HG02970 (cell line): ENCODE data around the gene ERBB2.
"Not testable (repeated sequence)": the region's sequence is repeated elsewhere in the genome, so short reads cannot be mapped to it uniquely, and the experiment has no call there.

Source experiments
- ATAC-seq: cut with Tn5 transposase; IDR thresholded peaks from one replicate; pipeline ENCODE4 v1.9.1; 2021; ENCODE audit warnings: mild to moderate bottlenecking, moderate library complexity, moderate number of reproducible peaks; ENCODE audit not compliant: unreplicated experiment, low FRiP score

Gene ERBB2

DNA sequence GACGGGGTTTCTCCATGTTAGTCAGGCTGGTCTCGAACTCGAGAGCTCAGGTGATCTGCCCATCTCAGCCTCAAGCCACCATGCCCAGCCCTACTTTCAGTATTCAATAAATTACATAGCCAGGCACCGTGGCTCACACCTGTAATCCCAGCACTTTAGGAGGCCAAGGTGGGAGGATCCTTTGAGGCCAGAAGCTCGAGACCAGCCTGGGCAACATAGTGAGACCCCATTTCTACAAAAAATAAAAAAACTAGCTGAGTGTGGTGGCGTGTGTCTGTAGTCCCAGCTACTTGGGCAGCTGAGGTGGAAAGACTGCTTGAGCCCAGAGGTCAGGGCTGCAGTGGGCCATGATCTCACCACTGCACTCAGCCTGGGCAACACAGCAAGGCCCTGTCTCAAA, 22.2 kb downstream of the ERBB2 start:
- no peak for ATAC-seq

DNA sequence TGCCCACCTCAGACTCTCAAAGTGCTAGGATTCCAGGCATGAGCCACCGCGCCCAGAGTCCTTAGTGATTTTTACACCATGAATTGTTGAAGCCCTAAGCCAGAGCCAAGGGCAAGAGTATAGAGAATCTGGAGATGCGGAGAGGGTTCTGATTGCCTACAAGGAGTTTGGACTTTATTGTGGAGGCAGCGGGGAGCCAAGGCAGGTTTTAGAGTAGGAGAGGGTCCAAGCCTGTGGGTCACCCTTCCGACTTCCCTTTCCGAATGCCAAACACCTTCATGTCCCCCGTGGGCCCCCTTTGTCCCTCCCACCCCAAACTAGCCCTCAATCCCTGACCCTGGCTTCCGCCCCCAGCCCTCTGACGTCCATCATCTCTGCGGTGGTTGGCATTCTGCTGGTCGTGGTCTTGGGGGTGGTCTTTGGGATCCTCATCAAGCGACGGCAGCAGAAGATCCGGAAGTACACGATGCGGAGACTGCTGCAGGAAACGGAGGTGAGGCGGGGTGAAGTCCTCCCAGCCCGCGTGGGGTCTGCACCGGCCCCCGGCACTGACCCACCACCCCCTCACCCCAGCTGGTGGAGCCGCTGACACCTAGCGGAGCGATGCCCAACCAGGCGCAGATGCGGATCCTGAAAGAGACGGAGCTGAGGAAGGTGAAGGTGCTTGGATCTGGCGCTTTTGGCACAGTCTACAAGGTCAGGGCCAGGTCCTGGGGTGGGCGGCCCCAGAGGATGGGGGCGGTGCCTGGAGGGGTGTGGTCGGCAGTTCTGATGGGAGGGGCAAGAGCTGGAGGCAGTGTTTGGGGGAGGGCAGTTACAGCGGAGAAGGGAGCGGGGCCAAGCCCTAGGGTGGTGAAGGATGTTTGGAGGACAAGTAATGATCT, 23.3 kb downstream of the ERBB2 start:
- no peak for ATAC-seq

DNA sequence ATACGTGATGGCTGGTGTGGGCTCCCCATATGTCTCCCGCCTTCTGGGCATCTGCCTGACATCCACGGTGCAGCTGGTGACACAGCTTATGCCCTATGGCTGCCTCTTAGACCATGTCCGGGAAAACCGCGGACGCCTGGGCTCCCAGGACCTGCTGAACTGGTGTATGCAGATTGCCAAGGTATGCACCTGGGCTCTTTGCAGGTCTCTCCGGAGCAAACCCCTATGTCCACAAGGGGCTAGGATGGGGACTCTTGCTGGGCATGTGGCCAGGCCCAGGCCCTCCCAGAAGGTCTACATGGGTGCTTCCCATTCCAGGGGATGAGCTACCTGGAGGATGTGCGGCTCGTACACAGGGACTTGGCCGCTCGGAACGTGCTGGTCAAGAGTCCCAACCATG, 24.9 kb downstream of the ERBB2 start:
- no peak for ATAC-seq

DNA sequence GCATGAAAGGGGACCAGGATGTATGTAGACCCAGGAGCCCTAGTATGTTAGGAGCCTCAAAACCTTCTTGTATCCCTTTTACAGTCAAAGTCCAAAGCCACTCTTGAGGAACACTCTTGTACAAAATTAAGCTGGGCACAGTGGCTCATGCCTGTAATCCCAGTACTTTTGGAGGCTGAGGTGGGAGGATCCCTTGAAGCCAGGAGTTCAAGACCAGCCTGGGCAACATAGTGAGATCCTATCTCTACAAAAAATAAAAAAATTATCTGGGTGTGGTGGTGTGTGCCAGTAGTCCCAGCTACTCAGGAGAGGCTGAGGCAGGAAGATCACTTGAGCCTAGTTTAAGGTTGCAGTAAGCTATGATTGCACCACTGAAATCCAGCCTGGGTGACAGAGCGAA, 26.1 kb downstream of the ERBB2 start:
- ATAC-seq: not testable (repeated sequence)

DNA sequence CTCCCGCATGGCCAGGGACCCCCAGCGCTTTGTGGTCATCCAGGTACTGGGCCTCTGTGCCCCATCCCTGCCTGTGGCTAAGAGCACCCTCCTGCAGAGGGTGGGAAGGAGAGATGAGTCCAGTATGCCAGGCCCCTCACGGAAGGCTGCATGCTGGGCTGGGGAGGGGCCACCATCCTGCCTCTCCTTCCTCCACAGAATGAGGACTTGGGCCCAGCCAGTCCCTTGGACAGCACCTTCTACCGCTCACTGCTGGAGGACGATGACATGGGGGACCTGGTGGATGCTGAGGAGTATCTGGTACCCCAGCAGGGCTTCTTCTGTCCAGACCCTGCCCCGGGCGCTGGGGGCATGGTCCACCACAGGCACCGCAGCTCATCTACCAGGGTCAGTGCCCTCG, 26.8 kb downstream of the ERBB2 start:
- no peak for ATAC-seq

DNA sequence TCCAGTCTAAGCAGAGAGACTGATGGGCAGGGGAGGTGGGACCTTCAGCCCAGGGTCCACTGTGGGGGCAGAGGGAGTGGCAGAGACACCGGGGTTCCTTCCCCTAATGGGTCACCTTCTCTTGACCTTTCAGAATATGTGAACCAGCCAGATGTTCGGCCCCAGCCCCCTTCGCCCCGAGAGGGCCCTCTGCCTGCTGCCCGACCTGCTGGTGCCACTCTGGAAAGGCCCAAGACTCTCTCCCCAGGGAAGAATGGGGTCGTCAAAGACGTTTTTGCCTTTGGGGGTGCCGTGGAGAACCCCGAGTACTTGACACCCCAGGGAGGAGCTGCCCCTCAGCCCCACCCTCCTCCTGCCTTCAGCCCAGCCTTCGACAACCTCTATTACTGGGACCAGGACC, 27.7 kb downstream of the ERBB2 start:
- no peak for ATAC-seq

DNA sequence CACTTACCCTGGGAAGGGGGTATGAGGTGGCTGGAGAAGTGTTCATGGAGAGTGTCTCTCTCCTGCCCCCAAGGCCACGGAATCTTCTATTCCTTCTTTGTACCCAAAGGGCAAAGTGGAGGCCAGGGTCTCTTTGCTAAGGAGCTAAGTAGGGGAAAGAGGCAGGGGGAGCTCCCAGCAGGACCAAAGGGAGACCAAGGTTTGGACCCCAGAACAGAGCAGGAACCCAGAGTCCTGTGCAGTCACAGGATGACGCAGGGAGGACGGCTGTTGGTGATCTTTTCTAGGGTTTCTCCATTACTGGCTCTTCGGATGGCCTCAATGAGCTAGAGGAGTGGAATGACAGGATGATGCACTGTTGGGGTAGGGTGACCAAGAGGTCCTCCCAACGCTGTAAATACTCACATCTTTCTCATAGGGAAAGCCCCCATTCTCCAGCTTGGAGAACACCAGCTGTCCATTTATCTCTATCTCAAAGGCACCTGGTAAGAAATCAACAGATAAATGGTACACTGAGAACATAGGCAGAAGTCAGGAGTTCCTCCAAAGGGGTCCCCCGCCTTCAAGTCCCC, 29.5 kb downstream of the ERBB2 start:
- ATAC-seq: no peak

DNA sequence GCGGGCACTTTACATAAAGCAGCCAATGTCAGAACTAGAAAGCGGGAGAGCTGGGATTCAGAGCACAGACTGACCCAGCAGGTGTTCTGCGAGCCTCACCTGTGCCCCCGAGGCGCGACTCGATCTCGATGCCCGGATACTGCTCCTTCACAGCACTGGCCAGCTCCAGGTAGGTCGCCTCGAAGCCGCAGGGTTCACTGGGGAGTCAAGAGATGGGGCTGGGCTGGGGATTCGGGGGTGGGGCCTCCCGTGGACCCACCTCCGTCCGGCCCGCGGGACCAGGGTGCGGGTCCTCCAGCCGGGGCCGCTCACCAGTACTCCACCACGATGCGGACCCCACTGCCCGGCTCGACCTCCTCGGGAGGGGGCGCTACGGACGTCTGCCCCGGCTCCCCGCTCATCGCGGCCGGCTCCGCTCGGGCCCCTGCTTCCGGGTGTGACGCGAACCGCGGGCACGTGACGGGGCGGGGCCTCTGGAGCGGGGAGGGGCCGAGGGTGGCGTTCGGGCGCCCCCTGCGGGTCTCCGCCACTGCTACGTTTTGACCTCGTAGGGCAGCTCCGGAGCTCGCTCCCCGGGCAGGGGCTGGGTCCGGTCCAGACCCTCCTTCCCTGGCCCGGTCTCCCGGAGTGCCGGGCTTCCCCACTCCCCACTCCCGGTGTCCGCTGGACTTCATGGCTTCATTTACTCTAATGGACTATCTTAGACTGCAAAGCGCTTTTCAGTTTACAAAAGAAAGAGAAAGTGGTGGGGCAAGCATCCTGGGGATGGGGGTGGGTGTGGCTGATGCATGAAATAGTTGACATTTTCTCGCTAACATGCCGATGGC, 30.4 kb downstream of the ERBB2 start, which contains the start of gene MIEN1:
Gene MIEN1 (minus strand): TSS at position 438 of the 827 bp plus-strand sequence. CDS start 37 bp downstream, at position 401.
- ATAC-seq: peak; percentile 84

DNA sequence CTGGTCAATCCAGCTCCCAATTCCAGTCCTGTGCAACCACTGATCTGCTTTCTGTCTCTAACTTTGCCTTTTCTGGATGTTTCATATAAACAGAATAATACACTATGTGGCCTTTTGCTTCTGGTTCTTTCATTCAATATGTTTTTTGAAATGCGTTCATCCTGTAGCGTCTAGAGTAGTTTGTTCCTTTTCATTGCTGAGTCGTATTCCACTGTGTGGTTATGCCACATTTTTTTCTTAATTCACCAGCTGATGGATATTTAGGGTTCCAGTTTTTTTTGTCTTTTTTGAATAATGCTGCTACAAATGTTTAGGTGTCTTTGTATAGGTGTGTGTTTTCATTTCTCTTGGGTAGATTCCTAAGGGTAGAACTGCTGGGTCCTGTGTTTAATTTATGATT, 32.7 kb downstream of the ERBB2 start:
- ATAC-seq: no peak

DNA sequence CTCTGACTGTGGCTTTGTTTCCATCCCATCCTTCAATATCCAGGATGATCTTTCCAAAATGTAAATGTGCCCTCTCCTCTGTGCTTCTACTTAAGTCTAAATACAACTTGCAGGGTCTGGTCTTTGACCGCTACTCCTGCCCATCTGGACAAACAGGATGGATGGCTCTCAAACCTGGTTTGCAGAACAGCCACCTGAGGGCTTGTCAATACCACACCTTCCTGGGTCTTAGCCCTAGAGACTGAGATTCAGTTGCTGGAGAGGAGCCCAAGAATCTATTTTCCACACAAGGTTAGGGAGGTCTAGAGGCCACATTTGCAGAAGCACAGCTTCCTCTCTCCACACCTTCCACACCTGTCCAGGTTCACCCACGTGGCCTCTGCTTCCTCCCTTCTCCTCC, 36.0 kb downstream of the ERBB2 start:
- no peak for ATAC-seq

DNA sequence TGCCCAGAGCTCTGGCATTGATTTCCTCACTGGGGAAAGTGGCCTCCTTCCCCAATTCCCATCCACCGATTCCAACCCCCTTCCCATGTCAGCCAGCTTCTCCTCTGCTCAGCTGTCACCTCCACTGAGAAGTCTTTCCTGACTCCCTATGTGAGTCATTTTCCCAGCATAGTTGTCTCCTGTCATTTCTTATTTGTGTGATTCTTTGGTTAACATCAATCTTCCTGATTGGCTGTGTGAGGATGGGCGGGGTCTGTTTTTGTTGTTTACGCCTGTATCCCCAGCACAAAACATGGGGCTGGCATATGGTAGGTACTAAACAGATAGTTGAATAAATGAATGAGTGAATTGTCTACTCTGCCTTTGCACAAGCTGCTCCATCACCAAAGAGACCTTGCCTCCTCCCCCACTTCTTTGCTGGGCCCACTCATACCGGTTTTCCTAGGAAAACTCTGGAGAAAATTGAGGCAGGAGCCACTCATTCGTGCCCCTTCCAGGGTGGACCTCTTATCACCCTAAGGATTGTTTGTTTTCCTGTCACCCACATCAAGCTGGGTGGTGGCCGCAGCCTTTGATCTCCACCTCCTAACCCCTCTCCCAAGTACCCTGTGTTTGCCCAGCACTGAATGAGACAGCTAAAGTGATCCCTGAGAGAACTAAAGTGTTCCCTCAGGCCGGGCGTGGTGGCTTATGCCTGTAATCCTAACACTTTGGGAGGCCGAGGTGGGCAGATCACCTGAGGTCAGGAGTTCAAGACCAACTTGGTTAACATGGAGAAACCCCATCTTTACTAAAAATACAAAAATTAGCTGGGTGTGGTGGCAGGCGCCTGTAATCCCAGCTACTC, 36.7 kb downstream of the ERBB2 start:
- ATAC-seq: no peak

DNA sequence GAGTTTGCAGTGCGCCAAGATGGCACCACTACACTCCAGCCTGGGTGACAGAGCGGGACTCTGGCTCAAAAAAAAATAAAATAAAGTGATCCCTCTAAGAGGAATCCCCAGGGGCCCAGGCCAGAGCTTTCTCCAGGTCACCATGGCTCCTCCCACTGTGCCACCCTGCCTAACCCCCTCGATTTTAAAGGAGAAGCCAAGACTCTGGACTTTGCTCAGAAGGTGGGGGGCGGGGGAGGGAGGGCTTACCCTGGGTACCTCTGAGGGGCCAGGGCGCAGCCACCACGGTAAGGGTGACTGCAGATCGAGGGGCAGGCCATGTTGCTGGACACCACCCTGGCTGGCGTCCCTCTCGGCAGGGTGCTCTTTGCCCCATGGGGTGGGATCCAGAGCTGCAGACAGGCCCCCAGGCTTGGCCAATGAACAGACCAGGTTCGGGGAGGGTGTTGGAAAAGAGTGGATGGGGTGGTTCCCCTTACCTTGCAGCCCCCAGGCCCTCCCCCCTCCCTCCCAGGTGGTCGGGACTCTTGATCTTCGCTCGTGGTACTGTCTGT, 37.4 kb downstream of the ERBB2 start:
- no peak for ATAC-seq

DNA sequence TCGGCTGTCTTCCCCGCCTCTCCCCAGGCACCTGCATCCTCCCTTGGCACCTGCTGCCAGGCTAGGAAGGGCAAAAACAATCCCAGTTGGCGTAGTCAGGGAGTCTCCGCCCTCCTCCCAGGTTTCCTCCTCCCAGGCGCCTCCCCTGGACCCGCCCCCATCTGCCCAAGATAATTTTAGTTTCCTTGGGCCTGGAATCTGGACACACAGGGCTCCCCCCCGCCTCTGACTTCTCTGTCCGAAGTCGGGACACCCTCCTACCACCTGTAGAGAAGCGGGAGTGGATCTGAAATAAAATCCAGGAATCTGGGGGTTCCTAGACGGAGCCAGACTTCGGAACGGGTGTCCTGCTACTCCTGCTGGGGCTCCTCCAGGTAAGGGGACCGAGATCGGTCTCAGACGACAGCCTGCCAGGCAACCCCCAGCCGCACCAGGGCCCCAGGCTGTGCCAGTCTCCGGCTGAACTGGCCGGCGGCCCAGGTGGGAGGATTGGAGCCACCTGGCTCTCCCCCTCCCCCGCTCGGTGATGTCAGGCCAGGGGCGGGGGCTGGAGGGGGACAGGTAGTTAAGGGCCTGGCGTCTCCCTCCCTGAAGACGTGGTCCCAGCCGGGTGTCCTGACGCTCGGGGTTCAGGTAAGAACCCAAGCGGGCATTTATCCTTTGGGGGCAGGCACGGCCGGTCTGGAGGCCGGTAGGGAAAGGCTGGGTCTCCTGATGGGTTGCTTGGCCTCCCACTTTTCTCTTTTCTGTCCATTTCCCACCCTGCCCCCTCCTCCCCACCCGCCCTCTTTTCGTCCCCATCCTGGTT, 38.1 kb downstream of the ERBB2 start, which contains the start of gene GRB7:
Gene GRB7 (plus strand): TSS at position 179 of the 808 bp plus-strand sequence. CDS start 4,364 bp downstream, outside the sequence.
- no peak for ATAC-seq

DNA sequence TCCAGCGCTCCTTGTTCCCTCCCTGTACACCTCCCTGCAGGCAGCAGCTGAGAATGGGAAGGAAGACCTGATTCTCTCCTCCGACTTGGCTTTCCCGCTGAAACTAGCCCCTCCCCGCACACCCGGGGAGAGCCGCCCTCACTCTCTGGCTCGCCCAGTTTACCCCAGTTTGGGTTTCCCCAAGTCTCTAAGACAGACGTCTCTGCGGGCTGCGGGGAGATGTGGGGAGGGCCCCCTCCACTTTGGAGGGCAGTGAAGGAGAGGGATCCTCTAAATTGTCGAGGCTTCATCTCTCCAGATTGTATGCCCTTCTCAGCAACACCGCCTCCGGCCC, 38.7 kb downstream of the ERBB2 start:
- ATAC-seq: no peak

DNA sequence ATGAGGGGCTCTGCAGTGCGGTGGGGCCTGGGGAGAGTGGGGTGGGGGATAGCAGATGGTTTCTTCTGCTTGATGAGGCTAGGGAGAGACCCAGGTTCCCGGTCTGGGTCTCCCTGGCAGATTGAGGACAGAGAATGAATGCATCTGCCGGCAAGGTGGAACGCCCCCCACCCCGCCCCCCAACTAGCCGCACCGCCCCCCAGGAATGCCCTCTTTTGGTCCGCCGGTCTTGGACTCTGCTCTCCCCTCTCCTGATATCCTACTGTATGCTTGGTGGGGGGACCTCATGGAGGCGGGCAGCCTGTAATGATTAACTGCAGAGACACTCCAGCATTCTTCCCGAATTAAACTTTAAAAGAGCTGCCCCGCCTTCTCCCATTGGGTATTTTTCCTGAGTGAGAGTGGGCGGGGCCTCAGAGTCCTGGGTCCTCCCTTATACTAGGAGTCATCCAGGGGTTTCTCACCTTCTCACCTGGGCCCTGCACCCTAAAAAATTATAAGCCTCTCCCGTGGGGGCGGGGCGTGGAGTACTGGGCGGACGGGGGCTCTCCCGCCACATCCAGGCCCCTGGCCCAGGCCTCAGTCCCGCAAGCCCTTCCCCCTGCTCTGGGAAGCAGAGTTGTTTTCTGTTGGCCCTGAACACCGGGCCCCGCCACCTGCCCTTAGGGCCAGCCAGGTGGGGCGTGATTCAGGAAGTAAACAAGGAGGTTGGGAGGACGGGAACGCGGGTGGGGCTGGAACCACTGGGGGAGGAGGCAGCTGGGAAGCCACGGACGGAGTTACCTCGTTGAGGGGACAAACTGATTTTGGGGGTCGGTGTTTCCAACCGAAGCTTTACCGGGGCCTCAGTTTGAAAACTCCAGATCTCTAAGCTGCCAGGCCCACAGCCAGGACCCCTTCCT, 39.4 kb downstream of the ERBB2 start:
- ATAC-seq: no peak

DNA sequence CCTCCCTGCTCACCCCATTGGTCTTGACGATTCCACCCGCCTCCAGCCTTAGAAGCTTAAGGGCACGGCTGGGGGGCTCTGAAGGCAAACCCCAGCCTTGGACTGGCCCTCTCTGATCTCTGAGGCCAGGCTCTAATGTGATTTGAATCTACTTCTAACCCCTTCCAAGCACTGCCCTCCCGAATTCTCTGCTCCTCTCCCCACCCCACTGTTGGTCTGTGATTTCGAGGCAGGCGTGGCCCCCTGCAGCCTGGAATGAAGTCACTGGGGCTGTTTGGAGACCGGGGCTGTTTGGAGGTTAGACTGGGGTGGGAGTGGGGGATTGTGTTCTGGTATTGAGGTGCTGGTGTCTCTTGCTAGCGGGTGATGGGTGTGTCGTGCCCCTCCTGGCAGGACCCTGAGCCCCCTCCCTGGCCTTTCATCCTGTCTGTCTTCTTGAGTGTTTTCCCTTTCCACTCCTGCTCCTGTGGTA, 40.1 kb downstream of the ERBB2 start:
- ATAC-seq: no peak

DNA sequence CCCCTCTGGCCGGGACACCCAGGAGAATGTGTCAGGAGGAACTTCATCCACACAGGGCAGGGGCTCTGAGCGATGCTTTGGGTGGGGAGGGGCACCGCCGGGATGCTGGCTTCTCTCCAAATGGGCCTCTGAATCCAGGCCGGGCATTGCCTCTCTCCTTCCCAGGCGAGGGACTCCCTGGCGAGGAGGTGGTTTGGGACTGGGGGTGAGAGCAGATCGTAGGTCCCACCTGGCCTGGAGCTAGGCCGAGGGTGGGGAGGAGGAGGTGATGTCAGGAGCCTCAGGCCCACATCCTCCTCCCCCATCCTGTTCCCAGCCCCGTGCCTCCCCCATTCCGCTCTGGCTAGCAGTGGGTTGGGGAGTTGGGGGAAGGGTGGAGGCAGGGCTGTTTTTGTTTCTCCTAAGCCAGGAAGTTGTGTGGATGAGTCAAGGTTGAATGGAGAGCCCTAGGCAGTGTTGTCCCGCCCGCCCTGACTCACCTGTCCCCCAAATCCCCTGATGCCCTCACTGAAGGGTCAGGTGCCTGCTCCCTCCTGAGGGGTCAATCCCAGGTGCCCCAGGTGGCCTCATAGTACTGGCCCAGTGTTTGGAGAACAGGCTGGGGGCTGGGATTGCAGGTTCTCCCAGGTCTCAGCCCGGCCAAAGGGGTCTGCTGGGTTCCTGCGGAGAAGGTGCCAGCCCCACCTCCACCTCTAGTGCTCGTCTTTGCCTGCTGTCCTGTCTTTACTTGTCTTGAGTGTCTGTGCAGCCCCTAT, 40.7 kb downstream of the ERBB2 start:
- no peak for ATAC-seq
